Measurements from ENCODE around the gene P2RX1. TPM values are rescaled to one million over a fixed set of nuclear protein-coding genes. Genes with fewer than 3 reads are reported as not detected.

P2RX1 gene
- total and polyA plus RNA-seq, 8 donors, result 17.7 to 41.8 (median 24.9) TPM

GRCh38 chr17:3900646-3901045 lies 15.6 kb downstream of the P2RX1 start:
- Histone ChIP-seq H3K36me3 (no peaks in the 10 kb centered on the region), H3K4me3 (no peak overlapping the region), H3K9me3 (no peaks in the 10 kb centered on the region), H3K27me3 (no peaks in the 10 kb centered on the region), H3K4me1 (peaks cover 10 to 23% (median 22%) of the 10 kb centered on the region in 3 donors), H3K27ac (no peak overlapping the region)
- FAIRE-seq, result no peak
- WGBS, 2 donors, result 33 to 37% methylated on average over 6 of the region's 6 CpGs
- TF ChIP-seq CTCF (IDR thresholded peaks at IDR 0.05), result no peak
- no peak for DNase-seq
- no peak for ATAC-seq
- intact Hi-C loops (cut with DNase I), result no loop called here

- no peaks in the 10 kb centered on the region for H3K36me3 ChIP-seq
- no peak overlapping the region for H3K4me3 ChIP-seq
- no peaks in the 10 kb centered on the region for H3K27me3 ChIP-seq
- WGBS, 2 donors, result 92 to 95% methylated on average over 9 to 12 of the region's 12 CpGs
- H3K27ac ChIP-seq, result no peak overlapping the region
- ATAC-seq, result no peak
- no peak for FAIRE-seq
- TF ChIP-seq CTCF (IDR thresholded peaks at IDR 0.05), result no peak
- peaks cover 28 to 43% (median 34%) of the 10 kb centered on the region in 3 donors for H3K4me1 ChIP-seq
- H3K9me3 ChIP-seq, result no peaks in the 10 kb centered on the region
- intact Hi-C loops (cut with DNase I), result no loop called here
- peak in 2 of 6 donors; percentile 26 to 58 for DNase-seq
Observed at GRCh38 chr17:3897731-3898130, 18.5 kb downstream of the P2RX1 start.

- FAIRE-seq (no peak), DNase-seq (no peak), ATAC-seq (no peak)
- Histone ChIP-seq H3K27ac (peak overlapping the region in 1 of 4 donors; percentile 79), H3K27me3 (no peaks in the 10 kb centered on the region), H3K9me3 (no peaks in the 10 kb centered on the region), H3K4me3 (no peak overlapping the region), H3K36me3 (no peaks in the 10 kb centered on the region), H3K4me1 (peaks cover 28 to 43% (median 35%) of the 10 kb centered on the region in 3 donors)
- no peak for TF ChIP-seq CTCF (IDR thresholded peaks at IDR 0.05)
- WGBS, 2 donors, result 85 to 86% methylated on average over 6 of the region's 6 CpGs
- intact Hi-C loops (cut with DNase I), result no loop called here
Observed at GRCh38 chr17:3896968-3897235, 19.4 kb downstream of the P2RX1 start.

- no peak for FAIRE-seq
Observed at GRCh38 chr17:3896108-3896967, 19.9 kb downstream of the P2RX1 start.

More at GRCh38 chr17:3896108-3896967, 19.9 kb downstream of the P2RX1 start:
- no peak for ATAC-seq
- no peak overlapping the region for H3K4me3 ChIP-seq
- 57 to 59% methylated on average over 14 to 15 of the region's 15 CpGs for WGBS, 2 donors
- no peak for TF ChIP-seq CTCF (IDR thresholded peaks at IDR 0.05)
- no peaks in the 10 kb centered on the region for H3K36me3 ChIP-seq
- intact Hi-C loops (cut with DNase I), result no loop called here
- H3K4me1 ChIP-seq, result peaks cover 28 to 38% (median 37%) of the 10 kb centered on the region in 3 donors
- peak in 4 of 6 donors; percentile 64 to 75 (median 68) for DNase-seq
- no peaks in the 10 kb centered on the region for H3K9me3 ChIP-seq
- H3K27ac ChIP-seq, result peak overlapping the region in 3 of 4 donors; percentile 26 to 79 (median 77)
- H3K27me3 ChIP-seq, result no peaks in the 10 kb centered on the region
